Measurements from ENCODE around the gene TMEM14A. TPM values are rescaled to one million over a fixed set of nuclear protein-coding genes. Genes with fewer than 3 reads are reported as not detected.

Gene TMEM14A
- polyA plus RNA-seq, 1 donor (not counting 4 experiments of a cell fraction or from before 2014, with no cell fraction given): 44.2 TPM

- no peaks in the 10 kb centered on the region for H3K4me1 ChIP-seq (ENCODE audit: control insufficient read depth, extremely low read depth, insufficient read depth, low read length)
- H3K4me3 ChIP-seq (ENCODE audit: control insufficient read depth in 2 of 3, extremely low read depth in 1 of 3, insufficient read depth in 2 of 3, low read depth in 1 of 3, low read length in 3 of 3): no peak overlapping the region
- H3K9me3 ChIP-seq (ENCODE audit: control insufficient read depth, low read depth, low read length): no peaks in the 10 kb centered on the region
- H3K27me3 ChIP-seq (ENCODE audit: control insufficient read depth, extremely low read depth, insufficient read depth, low read length): peaks cover 14% of the 10 kb centered on the region
- dilution Hi-C loops (cut with MboI; ENCODE audit: extremely low pct_ligation_motif_present, low sequenced_read_pairs): no loop called here
- no peak overlapping the region for H2AFZ ChIP-seq (ENCODE audit: control insufficient read depth, low read length)
- TF ChIP-seq EZH2 (IDR thresholded peaks at IDR 0.05; ENCODE audit: low read length): no peak
- no peak for TF ChIP-seq CTCF (optimal IDR thresholded peaks at IDR 0.05 in 1 of 3, IDR thresholded peaks at IDR 0.05 in 1 of 3, conservative IDR thresholded peaks at IDR 0.05 in 1 of 3; ENCODE audit: extremely low read depth in 1 of 3, insufficient read depth in 2 of 3, low read length in 3 of 3)
- no peak overlapping the region for H3K27ac ChIP-seq (ENCODE audit: control insufficient read depth, insufficient read depth, low read length)
- FAIRE-seq (no peak), DNase-seq (ENCODE audit: low read depth, low spot score) (no peak)
- no peaks in the 10 kb centered on the region for H3K9me1 ChIP-seq (ENCODE audit: control insufficient read depth, extremely low read depth, insufficient read depth, low read length)
- no peaks in the 10 kb centered on the region for H3K36me3 ChIP-seq (ENCODE audit: control insufficient read depth in 2 of 2, extremely low read depth in 1 of 2, insufficient read depth in 2 of 2, low read length in 2 of 2)
- no peaks in the 10 kb centered on the region for H3K79me2 ChIP-seq (ENCODE audit: control insufficient read depth, insufficient read depth, low read length)
- H3K9ac ChIP-seq (ENCODE audit: control insufficient read depth, extremely low read depth, insufficient read depth, low read length): no peak overlapping the region
- H4K20me1 ChIP-seq (ENCODE audit: control insufficient read depth, extremely low read depth, insufficient read depth, low read length): no peaks in the 10 kb centered on the region
- no peak overlapping the region for H3K4me2 ChIP-seq (ENCODE audit: control insufficient read depth, extremely low read depth, insufficient read depth, low read depth, low read length)
These were observed 30.7 kb upstream of the TMEM14A start for GRCh38 chr6:52640170-52640569.

- Histone ChIP-seq H3K27me3 (ENCODE audit: control insufficient read depth, extremely low read depth, insufficient read depth, low read length) (peaks cover 14% of the 10 kb centered on the region), H3K4me2 (ENCODE audit: control insufficient read depth, extremely low read depth, insufficient read depth, low read depth, low read length) (no peak overlapping the region), H3K4me1 (ENCODE audit: control insufficient read depth, extremely low read depth, insufficient read depth, low read length) (no peaks in the 10 kb centered on the region), H3K9me1 (ENCODE audit: control insufficient read depth, extremely low read depth, insufficient read depth, low read length) (no peaks in the 10 kb centered on the region), H3K4me3 (ENCODE audit: control insufficient read depth in 2 of 3, extremely low read depth in 1 of 3, insufficient read depth in 2 of 3, low read depth in 1 of 3, low read length in 3 of 3) (no peak overlapping the region), H3K79me2 (ENCODE audit: control insufficient read depth, insufficient read depth, low read length) (no peaks in the 10 kb centered on the region), H3K9me3 (ENCODE audit: control insufficient read depth, low read depth, low read length) (no peaks in the 10 kb centered on the region), H3K36me3 (ENCODE audit: control insufficient read depth in 2 of 2, extremely low read depth in 1 of 2, insufficient read depth in 2 of 2, low read length in 2 of 2) (no peaks in the 10 kb centered on the region), H3K9ac (ENCODE audit: control insufficient read depth, extremely low read depth, insufficient read depth, low read length) (no peak overlapping the region), H3K27ac (ENCODE audit: control insufficient read depth, insufficient read depth, low read length) (no peak overlapping the region), H2AFZ (ENCODE audit: control insufficient read depth, low read length) (no peak overlapping the region), H4K20me1 (ENCODE audit: control insufficient read depth, extremely low read depth, insufficient read depth, low read length) (no peaks in the 10 kb centered on the region)
- dilution Hi-C loops (cut with MboI; ENCODE audit: extremely low pct_ligation_motif_present, low sequenced_read_pairs): no loop called here
- TF ChIP-seq CTCF (optimal IDR thresholded peaks at IDR 0.05 in 1 of 3, IDR thresholded peaks at IDR 0.05 in 1 of 3, conservative IDR thresholded peaks at IDR 0.05 in 1 of 3; ENCODE audit: extremely low read depth in 1 of 3, insufficient read depth in 2 of 3, low read length in 3 of 3) (no peak), EZH2 (IDR thresholded peaks at IDR 0.05; ENCODE audit: low read length) (no peak)
- DNase-seq (ENCODE audit: low read depth, low spot score) (no peak), FAIRE-seq (no peak)
These were observed 30.0 kb upstream of the TMEM14A start for GRCh38 chr6:52640916-52641315.

Measured in keratinocyte (primary cell).